Omental fat pad (tissue), 4 donors: ENCODE results near the gene SETD9. TPM values are rescaled to one million over a fixed set of nuclear protein-coding genes. Genes with fewer than 3 reads are reported as not detected.

Experiments
- ATAC-seq: fragments of 150-250 bp; one replicate; pipeline ENCODE4 v1.9.1; 2016; ENCODE audit warnings: mild to moderate bottlenecking, moderate library complexity; ENCODE audit not compliant: low FRiP score
- DNase-seq: peaks from one replicate; pipeline ENCODE4 v3.0.0-alpha.2; 2019; ENCODE audit warnings: low spot score
- CTCF ChIP-seq, 3 donors: fragments of 450-650 bp; IDR thresholded peaks; one replicate each; pipeline ENCODE4 v1.5.1; 2016 to 2017; ENCODE audit warnings: antibody characterized with exemption in 3 of 3, mild to moderate bottlenecking in 3 of 3, moderate library complexity in 2 of 3
- total RNA-seq, 4 donors: library from RNA; depleted of rRNA; stranded (reverse); fragments of >200 nt; gene quantifications; one replicate each; pipeline ENCODE4 v1.1.0, GENCODE V29; 2016

Gene SETD9
- total RNA-seq, 4 donors from 2014 or later, result 3.8 to 15.8 (median 11.3) TPM

GRCh38 chr5:56934325-56934724 lies 24.9 kb downstream of the SETD9 start:
- DNase-seq (no peak), ATAC-seq (no peak)
- TF ChIP-seq CTCF (IDR thresholded peaks at IDR 0.05), result no peak

GRCh38 chr5:56938858-56939257 lies 29.5 kb downstream of the SETD9 start:
- ATAC-seq (no peak), DNase-seq (no peak)
- TF ChIP-seq CTCF (IDR thresholded peaks at IDR 0.05), result no peak

- no peak for DNase-seq
- no peak for TF ChIP-seq CTCF (IDR thresholded peaks at IDR 0.05)
- no peak for ATAC-seq
Observed at GRCh38 chr5:56941981-56942380, 32.6 kb downstream of the SETD9 start.

GRCh38 chr5:56947052-56947451 lies 37.7 kb downstream of the SETD9 start:
- DNase-seq, result no peak
- TF ChIP-seq CTCF (IDR thresholded peaks at IDR 0.05), result no peak
- ATAC-seq, result no peak

GRCh38 chr5:56950626-56951125 lies 41.3 kb downstream of the SETD9 start:
- DNase-seq, result peak; percentile 27
- ATAC-seq, result peak; percentile 61
- TF ChIP-seq CTCF (IDR thresholded peaks at IDR 0.05), result no peak

- no peak for DNase-seq
- no peak for TF ChIP-seq CTCF (IDR thresholded peaks at IDR 0.05)
- peak; percentile 51 for ATAC-seq
Observed at GRCh38 chr5:56951126-56951945, 41.9 kb downstream of the SETD9 start.
